Adipose tissue (tissue), 3 donors: ENCODE results near the gene ZNF280A. TPM values are rescaled to one million over a fixed set of nuclear protein-coding genes. Genes with fewer than 3 reads are reported as not detected.

Experiments used
- H3K27ac ChIP-seq: one replicate; pipeline ENCODE4 v1.5.1; 2013; ENCODE audit warnings: low read depth, low read length
- WGBS, 3 donors: extraction: QIAGEN DNeasy Blood & Tissue Kit; methylation state at CpG; one replicate each; pipeline ENCODE4 v1.1.7; 2013; 5-methylcytosine and 5-hydroxymethylcytosine counted together
- polyA plus RNA-seq, 3 donors: library from polyadenylated mRNA; stranded (reverse); fragments of 200-250 nt; gene quantifications; one replicate each; pipeline ENCODE4 v1.2.3, GENCODE V29; 2013
- donor health status: healthy with polysubstance abuse.
- donor health status: Bipolar disorder and iron deficiency.
- donor health status: healthy.

Gene ZNF280A
- polyA plus RNA-seq, result not detected

- 61 to 69% (median 63%) methylated on average over 12 of the region's 12 CpGs for WGBS, 3 donors
- no peak within 1 kb of the TSS for H3K27ac ChIP-seq
These were observed at the start of gene ZNF280A for GRCh38 chr22:22520020-22520656. Gene ZNF280A (minus strand): TSS chr22:22520270. CDS start chr22:22515630, 4,640 bp downstream.

- H3K27ac ChIP-seq, result no peak overlapping the region
- 60 to 87% (median 76%) methylated on average over 5 of the region's 5 CpGs for WGBS, 3 donors
These were observed 49.1 kb upstream of the ZNF280A start for GRCh38 chr22:22569218-22569617.

- WGBS, 3 donors, result 86 to 95% (median 94%) methylated on average over 2 of the region's 2 CpGs
- no peak overlapping the region for H3K27ac ChIP-seq
These were observed 45.9 kb upstream of the ZNF280A start for GRCh38 chr22:22565981-22566380.

- no peak within 1 kb of the TSS for H3K27ac ChIP-seq
- WGBS, 3 donors, result 57 to 62% (median 58%) methylated on average over 32 of the region's 32 CpGs
These were observed 39.0 kb upstream of the ZNF280A start, which contains the start of gene PRAME for GRCh38 chr22:22558972-22559603. Gene PRAME (minus strand): TSS chr22:22559265. CDS start chr22:22556832, 2,433 bp downstream.

- H3K27ac ChIP-seq, result no peak overlapping the region
- 83 to 85% (median 84%) methylated on average over 16 to 25 of the region's 25 CpGs for whole genome bisulfite sequencing, 3 donors
These were observed 38.3 kb upstream of the ZNF280A start for GRCh38 chr22:22558071-22558971.

GRCh38 chr22:22556995-22557925 lies 37.2 kb upstream of the ZNF280A start:
- WGBS, 3 donors, result 86 to 94% (median 92%) methylated on average over 38 of the region's 38 CpGs
- no peak overlapping the region for H3K27ac ChIP-seq

GRCh38 chr22:22556578-22556977 lies 36.5 kb upstream of the ZNF280A start:
- no peak overlapping the region for H3K27ac ChIP-seq
- WGBS, 3 donors, result 86 to 93% (median 91%) methylated on average over 14 of the region's 14 CpGs

GRCh38 chr22:22555596-22555995 lies 35.5 kb upstream of the ZNF280A start:
- WGBS, 3 donors, result 85 to 92% (median 92%) methylated on average over 9 of the region's 9 CpGs
- H3K27ac ChIP-seq, result no peak overlapping the region

GRCh38 chr22:22554587-22555284 lies 34.7 kb upstream of the ZNF280A start:
- no peak overlapping the region for H3K27ac ChIP-seq
- WGBS, 3 donors, result 54 to 77% (median 65%) methylated on average over 4 of the region's 4 CpGs

- WGBS, 3 donors, result 56 to 68% (median 67%) methylated on average over 8 of the region's 8 CpGs
- no peak overlapping the region for H3K27ac ChIP-seq
These were observed 33.9 kb upstream of the ZNF280A start for GRCh38 chr22:22553735-22554586.

GRCh38 chr22:22553141-22553540 lies 33.1 kb upstream of the ZNF280A start:
- no peak overlapping the region for H3K27ac ChIP-seq
- 66 to 98% (median 86%) methylated on average over 1 of the region's 1 CpG for WGBS, 3 donors

- 69 to 77% (median 72%) methylated on average over 4 of the region's 4 CpGs for WGBS, 3 donors
- no peak overlapping the region for H3K27ac ChIP-seq
These were observed 32.6 kb upstream of the ZNF280A start for GRCh38 chr22:22552630-22553029.

GRCh38 chr22:22550789-22551434 lies 30.8 kb upstream of the ZNF280A start:
- 75 to 89% (median 87%) methylated on average over 8 of the region's 8 CpGs for WGBS, 3 donors
- no peak overlapping the region for H3K27ac ChIP-seq

- no peak overlapping the region for H3K27ac ChIP-seq
- 55 to 80% (median 55%) methylated on average over 1 of the region's 1 CpG for whole genome bisulfite sequencing, 3 donors
These were observed 28.8 kb upstream of the ZNF280A start for GRCh38 chr22:22548910-22549309.

- H3K27ac ChIP-seq, result no peak overlapping the region
- 65 to 76% (median 75%) methylated on average over 9 of the region's 9 CpGs for WGBS, 3 donors
These were observed 28.2 kb upstream of the ZNF280A start for GRCh38 chr22:22548317-22548716.

- 34 to 40% (median 37%) methylated on average over 3 of the region's 3 CpGs for WGBS, 3 donors
- no peak overlapping the region for H3K27ac ChIP-seq
These were observed 27.7 kb upstream of the ZNF280A start for GRCh38 chr22:22547692-22548300.
